ENCODE results near the gene CDX1. TPM values are rescaled to one million over a fixed set of nuclear protein-coding genes. Genes with fewer than 3 reads are reported as not detected.
A peak's percentile ranks its signal among the peaks of the same experiment; 100 is the strongest.

The CDX1 gene
- total RNA-seq, 1 experiment from 2014 or later, result 0.22 TPM

GRCh38 chr5:150208187-150209098 lies 41.9 kb downstream of the CDX1 start:
- Histone ChIP-seq H4K8ac (replicated peaks; ENCODE audit: insufficient read length, low read depth, low read length) (no peak overlapping the region), H3K4me2 (ENCODE audit: insufficient read depth, insufficient read length, low read length) (no peak overlapping the region), H3T11ph (ENCODE audit: low read length) (no peak overlapping the region), H4K5ac (ENCODE audit: insufficient read length, low read depth, low read length) (no peak overlapping the region), H3K9me3 (ENCODE audit: control insufficient read depth, low read depth, low read length) (no peaks in the 10 kb centered on the region), H3K9ac (ENCODE audit: extremely low read depth, insufficient read length, low read length) (no peak overlapping the region), H4K91ac (ENCODE audit: insufficient read length, low read depth, low read length) (no peak overlapping the region), H3K56ac (ENCODE audit: insufficient read length, low read depth, low read length) (no peak overlapping the region), H3K23me2 (ENCODE audit: insufficient read length, low read depth, low read length, poor library complexity, severe bottlenecking) (no peaks in the 10 kb centered on the region), H2AFZ (ENCODE audit: low read length) (no peak overlapping the region), H3K79me1 (ENCODE audit: insufficient read depth, low read depth, low read length, poor library complexity, severe bottlenecking) (no peaks in the 10 kb centered on the region), H3K4ac (ENCODE audit: low read depth, low read length) (no peak overlapping the region), H4K20me1 (ENCODE audit: control insufficient read depth, insufficient read depth, insufficient read length) (no peaks in the 10 kb centered on the region), H3K27ac (ENCODE audit: insufficient read length, low read depth, low read length) (no peak overlapping the region), H2BK15ac (ENCODE audit: low read depth, low read length) (no peak overlapping the region), H3K4me1 (ENCODE audit: insufficient read depth, low read length) (no peaks in the 10 kb centered on the region; the same call in 1 of the 2 replicates), H3K14ac (ENCODE audit: insufficient read depth, low read length) (no peak overlapping the region), H3K79me2 (ENCODE audit: insufficient read depth, low read length) (no peaks in the 10 kb centered on the region), H3K27me3 (ENCODE audit: insufficient read depth, low read length) (no peaks in the 10 kb centered on the region), H2AK5ac (ENCODE audit: insufficient read length, low read length) (no peak overlapping the region), H3K18ac (ENCODE audit: insufficient read length, low read depth, low read length) (no peak overlapping the region), H3K23ac (ENCODE audit: insufficient read length, low read depth, low read length) (no peak overlapping the region), H2BK120ac (ENCODE audit: low read depth, low read length, poor library complexity, severe bottlenecking) (no peak overlapping the region), H2BK20ac (ENCODE audit: low read depth, low read length, poor library complexity, severe bottlenecking) (no peak overlapping the region), H2BK12ac (ENCODE audit: insufficient read length, low read depth, low read length) (no peak overlapping the region), H2BK5ac (ENCODE audit: insufficient read length, low read length) (no peak overlapping the region)
- H3K4me1 Mint-ChIP-seq, result peaks cover 30 to 50% of the 10 kb centered on the region in 2 experiments
- peaks cover 0 to 4% of the 10 kb centered on the region in 2 experiments; a peak in 2 of 5 replicates for H3K9me3 Mint-ChIP-seq
- no peak overlapping the region for H3K4me3 Mint-ChIP-seq
- H3K27me3 Mint-ChIP-seq (ENCODE audit: low read depth), result peaks cover 10% of the 10 kb centered on the region
- H3K36me3 Mint-ChIP-seq (ENCODE audit: insufficient read depth in 1 of 3, low read depth in 3 of 3), result peaks cover 0 to 2% (median 0%) of the 10 kb centered on the region in 3 experiments; a peak in 1 of 7 replicates
- no CpG with 5 or more reads among the region's 19 CpGs for WGBS (ENCODE audit: extremely low coverage, insufficient read length, low lambda C conversion rate)
- DNase-seq, result no peak
- H3K27ac Mint-ChIP-seq, result peak overlapping the region in 2 of 3 experiments; percentile 30 to 41; a peak in 3 of 7 replicates
- TF ChIP-seq CTCF (conservative IDR thresholded peaks at IDR 0.05), result no peak

Measured in H9 (cell line).